ENCODE measurements around the gene GABRA5.

Gene GABRA5

GRCh38 chr15:26883466-26883865 is 16.6 kb downstream of the GABRA5 start:
- no peak overlapping the region for H3K9ac ChIP-seq (ENCODE audit: low read depth, low read length, poor library complexity, severe bottlenecking)
- no peaks in the 10 kb centered on the region for H3K4me1 ChIP-seq (ENCODE audit: insufficient read depth, low read length, poor library complexity, severe bottlenecking)
- H3K36me3 ChIP-seq (ENCODE audit: insufficient read depth, low read length), result no peaks in the 10 kb centered on the region
- no peaks in the 10 kb centered on the region for H3F3A ChIP-seq (ENCODE audit: low read depth)
- H3K9me3 ChIP-seq (ENCODE audit: insufficient read depth, low read depth, low read length), result no peaks in the 10 kb centered on the region; the same call in 1 of the 2 replicates
- H2AFZ ChIP-seq (ENCODE audit: low read length), result no peak overlapping the region
- no peaks in the 10 kb centered on the region for H4K20me1 ChIP-seq (ENCODE audit: insufficient read depth, low read length, poor library complexity, severe bottlenecking)
- H3K79me2 ChIP-seq (ENCODE audit: insufficient read depth, low read length), result no peaks in the 10 kb centered on the region
- H3K4me2 ChIP-seq (ENCODE audit: low read depth, low read length, poor library complexity, severe bottlenecking), result no peak overlapping the region
- TF ChIP-seq CTCF (conservative IDR thresholded peaks at IDR 0.05; ENCODE audit: low read length) (no peak), EZH2phosphoT487 (IDR thresholded peaks at IDR 0.05; ENCODE audit: borderline replicate concordance) (no peak)
- H3K9me2 ChIP-seq (replicated peaks; ENCODE audit: low read depth, low read length), result no peaks in the 10 kb centered on the region
- no peaks in the 10 kb centered on the region for H3K27me3 ChIP-seq (ENCODE audit: insufficient read depth, low read length, poor library complexity, severe bottlenecking)
- no peak overlapping the region for H3K4me3 ChIP-seq (ENCODE audit: low read length, poor library complexity, severe bottlenecking)

- TF ChIP-seq CTCF (conservative IDR thresholded peaks at IDR 0.05; ENCODE audit: low read length) (no peak), EZH2phosphoT487 (IDR thresholded peaks at IDR 0.05; ENCODE audit: borderline replicate concordance) (no peak)
- Histone ChIP-seq H3K27me3 (ENCODE audit: insufficient read depth, low read length, poor library complexity, severe bottlenecking) (no peaks in the 10 kb centered on the region), H3K4me2 (ENCODE audit: low read depth, low read length, poor library complexity, severe bottlenecking) (no peak overlapping the region), H3K4me1 (ENCODE audit: insufficient read depth, low read length, poor library complexity, severe bottlenecking) (no peaks in the 10 kb centered on the region), H4K20me1 (ENCODE audit: insufficient read depth, low read length, poor library complexity, severe bottlenecking) (no peaks in the 10 kb centered on the region), H3K79me2 (ENCODE audit: insufficient read depth, low read length) (no peaks in the 10 kb centered on the region), H3K4me3 (ENCODE audit: low read length, poor library complexity, severe bottlenecking) (no peak overlapping the region), H3K9me2 (replicated peaks; ENCODE audit: low read depth, low read length) (no peaks in the 10 kb centered on the region), H3K9me3 (ENCODE audit: insufficient read depth, low read depth, low read length) (no peaks in the 10 kb centered on the region), H2AFZ (ENCODE audit: low read length) (no peak overlapping the region), H3K36me3 (ENCODE audit: insufficient read depth, low read length) (no peaks in the 10 kb centered on the region), H3F3A (ENCODE audit: low read depth) (no peaks in the 10 kb centered on the region), H3K9ac (ENCODE audit: low read depth, low read length, poor library complexity, severe bottlenecking) (no peak overlapping the region)
Measured at GRCh38 chr15:26886566-26886965, 19.7 kb downstream of the GABRA5 start.

- TF ChIP-seq CTCF (conservative IDR thresholded peaks at IDR 0.05; ENCODE audit: low read length) (no peak), EZH2phosphoT487 (IDR thresholded peaks at IDR 0.05; ENCODE audit: borderline replicate concordance) (no peak)
- Histone ChIP-seq H3K9me2 (replicated peaks; ENCODE audit: low read depth, low read length) (no peaks in the 10 kb centered on the region), H3K4me1 (ENCODE audit: insufficient read depth, low read length, poor library complexity, severe bottlenecking) (no peaks in the 10 kb centered on the region), H3K4me2 (ENCODE audit: low read depth, low read length, poor library complexity, severe bottlenecking) (no peak overlapping the region), H3K9ac (ENCODE audit: low read depth, low read length, poor library complexity, severe bottlenecking) (no peak overlapping the region), H4K20me1 (ENCODE audit: insufficient read depth, low read length, poor library complexity, severe bottlenecking) (no peaks in the 10 kb centered on the region), H3K9me3 (ENCODE audit: insufficient read depth, low read depth, low read length) (no peaks in the 10 kb centered on the region), H2AFZ (ENCODE audit: low read length) (no peak overlapping the region), H3K79me2 (ENCODE audit: insufficient read depth, low read length) (no peaks in the 10 kb centered on the region), H3K36me3 (ENCODE audit: insufficient read depth, low read length) (no peaks in the 10 kb centered on the region), H3F3A (ENCODE audit: low read depth) (no peaks in the 10 kb centered on the region), H3K27me3 (ENCODE audit: insufficient read depth, low read length, poor library complexity, severe bottlenecking) (no peaks in the 10 kb centered on the region), H3K4me3 (ENCODE audit: low read length, poor library complexity, severe bottlenecking) (no peak overlapping the region)
Measured at GRCh38 chr15:26887926-26888666, 21.2 kb downstream of the GABRA5 start.

Measured in Loucy (cell line).